ENCODE measurements around the gene IFI27L2.

GRCh38 chr14:94161058-94161457, 31.7 kb upstream of the IFI27L2 start:
- TF ChIP-seq, protein P1, sequence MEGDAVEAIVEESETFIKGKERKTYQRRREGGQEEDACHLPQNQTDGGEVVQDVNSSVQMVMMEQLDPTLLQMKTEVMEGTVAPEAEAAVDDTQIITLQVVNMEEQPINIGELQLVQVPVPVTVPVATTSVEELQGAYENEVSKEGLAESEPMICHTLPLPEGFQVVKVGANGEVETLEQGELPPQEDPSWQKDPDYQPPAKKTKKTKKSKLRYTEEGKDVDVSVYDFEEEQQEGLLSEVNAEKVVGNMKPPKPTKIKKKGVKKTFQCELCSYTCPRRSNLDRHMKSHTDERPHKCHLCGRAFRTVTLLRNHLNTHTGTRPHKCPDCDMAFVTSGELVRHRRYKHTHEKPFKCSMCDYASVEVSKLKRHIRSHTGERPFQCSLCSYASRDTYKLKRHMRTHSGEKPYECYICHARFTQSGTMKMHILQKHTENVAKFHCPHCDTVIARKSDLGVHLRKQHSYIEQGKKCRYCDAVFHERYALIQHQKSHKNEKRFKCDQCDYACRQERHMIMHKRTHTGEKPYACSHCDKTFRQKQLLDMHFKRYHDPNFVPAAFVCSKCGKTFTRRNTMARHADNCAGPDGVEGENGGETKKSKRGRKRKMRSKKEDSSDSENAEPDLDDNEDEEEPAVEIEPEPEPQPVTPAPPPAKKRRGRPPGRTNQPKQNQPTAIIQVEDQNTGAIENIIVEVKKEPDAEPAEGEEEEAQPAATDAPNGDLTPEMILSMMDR (IDR thresholded peaks at IDR 0.05), result no peak
- no peak for TF ChIP-seq ZFX (IDR thresholded peaks at IDR 0.05; ENCODE audit: borderline replicate concordance)

All from 22Rv1 (cell line).